RWPE1 (cell line): ENCODE results near the gene CER1.

ENCODE experiments used
- CTCF ChIA-PET: fragments of 350-600 bp; sonication (Branson Sonifier 250); formaldehyde crosslinking; extraction: SDS; loops from one replicate; lab custom pipeline; 2021; lab: Yijun Ruan, JAX
- POLR2A ChIA-PET: fragments of 400-600 bp; formaldehyde crosslinking; extraction: SDS; loops from one replicate; lab custom pipeline; 2020; ENCODE audit warnings: antibody characterized with exemption; ENCODE audit not compliant: low non-redundant PET; lab: Yijun Ruan, JAX
- DNase-seq: peaks from one replicate; pipeline ENCODE4 v3.0.0; 2012; ENCODE audit warnings: low spot score
- H3K27ac ChIP-seq: fragments of 450-650 bp; 2 replicates; pipeline ENCODE4 v1.5.1; 2017
- TF ChIP-seq, protein P1 (sequence below): fragments of 450-650 bp; conservative IDR thresholded peaks from 2 replicates; pipeline ENCODE4 v1.5.1; 2017; ENCODE audit warnings: low read depth, mild to moderate bottlenecking

The CER1 gene, protein sequence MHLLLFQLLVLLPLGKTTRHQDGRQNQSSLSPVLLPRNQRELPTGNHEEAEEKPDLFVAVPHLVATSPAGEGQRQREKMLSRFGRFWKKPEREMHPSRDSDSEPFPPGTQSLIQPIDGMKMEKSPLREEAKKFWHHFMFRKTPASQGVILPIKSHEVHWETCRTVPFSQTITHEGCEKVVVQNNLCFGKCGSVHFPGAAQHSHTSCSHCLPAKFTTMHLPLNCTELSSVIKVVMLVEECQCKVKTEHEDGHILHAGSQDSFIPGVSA

GRCh38 chr9:14722391-14723035 is at the start of gene CER1:
CER1 (minus strand) TSS chr9:14722733; CDS start chr9:14722672, 61 bp downstream.
- TF ChIP-seq, protein P1, sequence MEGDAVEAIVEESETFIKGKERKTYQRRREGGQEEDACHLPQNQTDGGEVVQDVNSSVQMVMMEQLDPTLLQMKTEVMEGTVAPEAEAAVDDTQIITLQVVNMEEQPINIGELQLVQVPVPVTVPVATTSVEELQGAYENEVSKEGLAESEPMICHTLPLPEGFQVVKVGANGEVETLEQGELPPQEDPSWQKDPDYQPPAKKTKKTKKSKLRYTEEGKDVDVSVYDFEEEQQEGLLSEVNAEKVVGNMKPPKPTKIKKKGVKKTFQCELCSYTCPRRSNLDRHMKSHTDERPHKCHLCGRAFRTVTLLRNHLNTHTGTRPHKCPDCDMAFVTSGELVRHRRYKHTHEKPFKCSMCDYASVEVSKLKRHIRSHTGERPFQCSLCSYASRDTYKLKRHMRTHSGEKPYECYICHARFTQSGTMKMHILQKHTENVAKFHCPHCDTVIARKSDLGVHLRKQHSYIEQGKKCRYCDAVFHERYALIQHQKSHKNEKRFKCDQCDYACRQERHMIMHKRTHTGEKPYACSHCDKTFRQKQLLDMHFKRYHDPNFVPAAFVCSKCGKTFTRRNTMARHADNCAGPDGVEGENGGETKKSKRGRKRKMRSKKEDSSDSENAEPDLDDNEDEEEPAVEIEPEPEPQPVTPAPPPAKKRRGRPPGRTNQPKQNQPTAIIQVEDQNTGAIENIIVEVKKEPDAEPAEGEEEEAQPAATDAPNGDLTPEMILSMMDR, result no peak
- CTCF ChIA-PET, result no interaction called here
- H3K27ac ChIP-seq, result no peak within 1 kb of the TSS
- POLR2A ChIA-PET, result no interaction called here
- DNase-seq, result no peak

DNA sequence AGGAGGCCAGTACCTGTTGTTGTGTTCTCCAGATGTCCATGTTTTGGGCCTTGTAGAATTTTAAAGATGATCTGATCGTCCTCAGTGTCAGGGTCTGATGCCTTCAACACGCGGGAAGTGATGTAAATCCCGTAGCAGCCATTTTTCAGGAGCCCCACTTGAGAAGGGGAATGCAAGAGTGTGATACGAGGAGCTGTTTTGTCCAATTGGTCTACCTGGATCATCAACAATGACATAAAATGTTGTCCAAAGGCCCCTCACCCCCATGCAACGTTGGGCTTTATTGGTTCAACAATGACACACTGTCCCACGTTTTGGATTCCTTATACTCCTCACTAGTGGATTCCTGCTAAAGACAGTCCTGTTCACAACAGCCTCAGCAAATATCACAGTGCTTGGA is 48.1 kb upstream of the CER1 start:
- TF ChIP-seq, protein P1, result no peak
- DNase-seq, result no peak
- H3K27ac ChIP-seq, result no peak overlapping the region
- ChIA-PET POLR2A (no interaction called here), CTCF (interaction anchor here (1.8 kb wide), 1 partner anchor 417 kb away, joined by 4 read pairs; no protein-coding TSS in a partner anchor)

- TF ChIP-seq, protein P1, result no peak
- no peak overlapping the region for H3K27ac ChIP-seq
- ChIA-PET POLR2A (no interaction called here), CTCF (interaction anchor here (0.5 to 1.9 kb wide), 21 partner anchors 10 to 1563 kb away, joined by 3 to 11 read pairs (median 4); no protein-coding TSS in a partner anchor)
- DNase-seq, result peak; percentile 13
Measured at GRCh38 chr9:14769230-14769571, 46.7 kb upstream of the CER1 start.

DNA sequence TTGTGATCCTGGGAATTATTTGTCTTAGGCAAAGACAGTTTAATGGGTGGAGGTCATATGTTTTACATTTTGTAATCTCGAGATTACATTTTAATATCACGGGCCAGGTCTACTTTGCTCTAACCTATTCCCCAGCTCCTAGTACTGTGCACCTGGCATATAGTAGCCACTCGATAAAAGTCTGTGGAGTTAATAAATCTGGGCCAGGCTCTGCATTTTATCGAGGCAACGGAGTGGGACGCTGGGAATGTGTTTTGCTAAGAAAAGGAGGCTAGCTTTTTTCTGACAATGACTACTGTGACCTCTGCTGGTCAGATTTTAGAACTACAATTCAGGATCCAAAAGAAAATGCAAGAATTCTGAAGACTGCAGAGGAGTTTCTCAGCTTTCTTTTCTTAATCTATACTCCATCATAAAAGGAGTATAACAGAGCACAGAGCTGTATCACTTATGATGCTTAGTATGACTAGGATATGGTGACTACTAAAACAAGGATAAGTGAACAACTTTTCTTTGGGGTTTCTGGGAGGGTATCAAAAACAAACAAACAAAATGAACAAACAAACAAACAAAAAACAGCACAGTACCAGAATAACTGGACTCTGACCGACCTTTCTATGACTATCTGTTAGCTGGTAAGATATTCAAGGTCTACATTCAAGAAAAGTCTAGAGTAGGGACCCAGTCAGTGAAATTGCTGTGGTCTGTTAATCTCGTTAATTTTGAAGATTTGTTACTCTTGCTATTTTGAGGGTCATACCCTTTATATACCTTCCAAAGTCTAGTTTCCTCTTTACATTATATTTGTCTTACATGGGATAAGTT is 46.1 kb upstream of the CER1 start:
- TF ChIP-seq, protein P1, result peak; percentile 75
- DNase-seq, result peak; percentile 24
- no peak overlapping the region for H3K27ac ChIP-seq
- ChIA-PET POLR2A (no interaction called here), CTCF (interaction anchor here (0.5 to 1.9 kb wide), 25 partner anchors 10 to 1618 kb away, joined by 3 to 11 read pairs (median 4); no protein-coding TSS in a partner anchor)

DNA sequence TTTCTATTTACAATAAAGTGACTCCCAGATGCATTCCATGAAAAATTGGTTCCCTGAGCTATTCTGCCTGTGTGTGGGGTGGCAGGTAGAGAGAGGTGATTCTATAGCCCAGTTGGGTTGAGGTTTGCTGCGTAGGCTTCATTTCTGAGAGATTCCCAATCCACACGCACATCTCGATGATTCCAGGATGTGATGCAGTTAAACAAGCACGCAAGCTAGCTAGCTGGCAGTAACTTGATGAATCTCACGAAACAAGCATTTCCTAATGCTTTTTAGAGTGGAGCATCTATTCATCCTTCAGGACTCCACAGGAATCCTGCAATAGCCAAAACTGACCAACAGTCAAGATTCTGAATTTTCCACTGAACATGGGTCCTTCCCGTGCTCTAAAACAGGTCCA is 43.8 kb upstream of the CER1 start:
- TF ChIP-seq, protein P1, result no peak
- H3K27ac ChIP-seq, result no peak overlapping the region
- ChIA-PET POLR2A (no interaction called here), CTCF (interaction anchor here (0.7 to 1.2 kb wide), 3 partner anchors 149 to 377 kb away, joined by 3 read pairs; no protein-coding TSS in a partner anchor)
- DNase-seq, result no peak

DNA sequence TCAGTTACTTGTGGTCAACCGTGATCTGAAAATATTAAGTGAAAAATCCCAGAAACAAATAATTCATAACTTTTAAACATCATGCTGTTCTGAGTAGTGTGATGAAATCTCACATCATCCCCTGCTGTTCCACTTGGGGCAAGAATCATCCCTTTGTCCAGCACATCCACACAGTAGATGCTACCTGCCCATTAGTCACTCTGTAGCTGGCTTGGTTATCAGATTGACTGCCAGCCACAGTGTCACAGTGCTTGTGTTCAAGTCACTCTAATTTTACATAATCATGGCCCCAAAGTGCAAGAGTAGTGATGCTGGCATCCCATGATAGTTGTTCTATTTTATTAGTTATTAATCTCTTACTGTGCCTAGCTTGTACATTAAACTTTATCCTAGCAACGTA is 39.1 kb upstream of the CER1 start:
- ChIA-PET POLR2A (no interaction called here), CTCF (no interaction called here)
- DNase-seq, result no peak
- TF ChIP-seq, protein P1, result no peak
- no peak overlapping the region for H3K27ac ChIP-seq
